GM12878 (cell line): Measurements from ENCODE around the gene HAUS7.

Source experiments
- CHD4 ChIP-seq: fragments of 200-600 bp; sonication (generic); IDR thresholded peaks from 2 replicates; pipeline ENCODE4 v1.6.1; 2016; ENCODE audit warnings: mild to moderate bottlenecking
- DPF2 ChIP-seq: fragments of 450-650 bp; IDR thresholded peaks from 2 replicates; pipeline ENCODE4 v1.6.1; 2017; ENCODE audit warnings: mild to moderate bottlenecking
- EP300 ChIP-seq, 2 experiments: fragments of 150-350 bp in 1 of 2; IDR thresholded peaks; 2 replicates each; pipeline ENCODE4 v1.6.1; 2011 to 2012; ENCODE audit warnings: low read depth in 2 of 2, low read length in 2 of 2, borderline replicate concordance in 1 of 2, improper control_type of control experiment in 1 of 2, inconsistent platforms in 1 of 2; ENCODE audit not compliant: control insufficient read depth in 1 of 2
- RAD21 ChIP-seq: IDR thresholded peaks from 2 replicates; pipeline ENCODE4 v1.6.1; 2011; ENCODE audit warnings: mild to moderate bottlenecking, low read depth, low read length, moderate library complexity; ENCODE audit not compliant: insufficient read depth
- TCF7 ChIP-seq: IDR thresholded peaks from 2 replicates; pipeline ENCODE4 v1.6.1; 2014; ENCODE audit warnings: antibody characterized with exemption, borderline replicate concordance
- TF ChIP-seq, protein P1 (sequence below): IDR thresholded peaks from 2 replicates; pipeline ENCODE4 v1.6.1; 2012; ENCODE audit warnings: mild to moderate bottlenecking, low read depth, low read length
- TF ChIP-seq, protein P2 (sequence below), 3 experiments: IDR thresholded peaks in 2 of 3; conservative IDR thresholded peaks in 1 of 3; 2 replicates each; pipeline ENCODE4 v1.5.1; 2011; ENCODE audit warnings: low read depth in 3 of 3, low read length in 3 of 3, mild to moderate bottlenecking in 3 of 3, control low read depth in 2 of 3, moderate library complexity in 2 of 3, inconsistent platforms in 1 of 3, mixed read lengths in 1 of 3; ENCODE audit not compliant: control insufficient read depth in 2 of 3, insufficient read depth in 1 of 3; ENCODE audit errors: extremely low read depth in 1 of 3

DNA sequence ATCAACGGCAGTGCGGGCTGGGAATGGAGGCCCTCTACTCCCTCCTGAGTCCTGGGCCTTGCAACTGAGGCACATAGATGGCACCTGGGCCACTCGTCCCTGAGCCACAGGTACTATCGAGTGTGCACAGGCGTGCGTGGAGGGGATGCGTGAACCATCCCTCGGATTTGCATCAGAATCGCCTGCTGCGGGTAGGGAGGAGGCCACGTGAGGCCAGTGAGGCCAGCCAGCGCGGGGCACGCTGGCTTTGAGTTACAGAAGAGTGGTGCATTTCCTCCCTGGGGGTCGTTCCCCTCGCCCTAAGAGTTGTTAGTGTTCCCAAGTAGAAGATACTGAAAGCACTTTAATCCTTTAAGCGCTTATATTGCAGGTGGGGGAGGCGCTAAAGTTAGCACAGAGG, 48.5 kb downstream of the HAUS7 start:
- TF ChIP-seq, protein P1, sequence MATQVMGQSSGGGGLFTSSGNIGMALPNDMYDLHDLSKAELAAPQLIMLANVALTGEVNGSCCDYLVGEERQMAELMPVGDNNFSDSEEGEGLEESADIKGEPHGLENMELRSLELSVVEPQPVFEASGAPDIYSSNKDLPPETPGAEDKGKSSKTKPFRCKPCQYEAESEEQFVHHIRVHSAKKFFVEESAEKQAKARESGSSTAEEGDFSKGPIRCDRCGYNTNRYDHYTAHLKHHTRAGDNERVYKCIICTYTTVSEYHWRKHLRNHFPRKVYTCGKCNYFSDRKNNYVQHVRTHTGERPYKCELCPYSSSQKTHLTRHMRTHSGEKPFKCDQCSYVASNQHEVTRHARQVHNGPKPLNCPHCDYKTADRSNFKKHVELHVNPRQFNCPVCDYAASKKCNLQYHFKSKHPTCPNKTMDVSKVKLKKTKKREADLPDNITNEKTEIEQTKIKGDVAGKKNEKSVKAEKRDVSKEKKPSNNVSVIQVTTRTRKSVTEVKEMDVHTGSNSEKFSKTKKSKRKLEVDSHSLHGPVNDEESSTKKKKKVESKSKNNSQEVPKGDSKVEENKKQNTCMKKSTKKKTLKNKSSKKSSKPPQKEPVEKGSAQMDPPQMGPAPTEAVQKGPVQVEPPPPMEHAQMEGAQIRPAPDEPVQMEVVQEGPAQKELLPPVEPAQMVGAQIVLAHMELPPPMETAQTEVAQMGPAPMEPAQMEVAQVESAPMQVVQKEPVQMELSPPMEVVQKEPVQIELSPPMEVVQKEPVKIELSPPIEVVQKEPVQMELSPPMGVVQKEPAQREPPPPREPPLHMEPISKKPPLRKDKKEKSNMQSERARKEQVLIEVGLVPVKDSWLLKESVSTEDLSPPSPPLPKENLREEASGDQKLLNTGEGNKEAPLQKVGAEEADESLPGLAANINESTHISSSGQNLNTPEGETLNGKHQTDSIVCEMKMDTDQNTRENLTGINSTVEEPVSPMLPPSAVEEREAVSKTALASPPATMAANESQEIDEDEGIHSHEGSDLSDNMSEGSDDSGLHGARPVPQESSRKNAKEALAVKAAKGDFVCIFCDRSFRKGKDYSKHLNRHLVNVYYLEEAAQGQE = no peak
- no peak for TF ChIP-seq TCF7
- TF ChIP-seq, protein P2, sequence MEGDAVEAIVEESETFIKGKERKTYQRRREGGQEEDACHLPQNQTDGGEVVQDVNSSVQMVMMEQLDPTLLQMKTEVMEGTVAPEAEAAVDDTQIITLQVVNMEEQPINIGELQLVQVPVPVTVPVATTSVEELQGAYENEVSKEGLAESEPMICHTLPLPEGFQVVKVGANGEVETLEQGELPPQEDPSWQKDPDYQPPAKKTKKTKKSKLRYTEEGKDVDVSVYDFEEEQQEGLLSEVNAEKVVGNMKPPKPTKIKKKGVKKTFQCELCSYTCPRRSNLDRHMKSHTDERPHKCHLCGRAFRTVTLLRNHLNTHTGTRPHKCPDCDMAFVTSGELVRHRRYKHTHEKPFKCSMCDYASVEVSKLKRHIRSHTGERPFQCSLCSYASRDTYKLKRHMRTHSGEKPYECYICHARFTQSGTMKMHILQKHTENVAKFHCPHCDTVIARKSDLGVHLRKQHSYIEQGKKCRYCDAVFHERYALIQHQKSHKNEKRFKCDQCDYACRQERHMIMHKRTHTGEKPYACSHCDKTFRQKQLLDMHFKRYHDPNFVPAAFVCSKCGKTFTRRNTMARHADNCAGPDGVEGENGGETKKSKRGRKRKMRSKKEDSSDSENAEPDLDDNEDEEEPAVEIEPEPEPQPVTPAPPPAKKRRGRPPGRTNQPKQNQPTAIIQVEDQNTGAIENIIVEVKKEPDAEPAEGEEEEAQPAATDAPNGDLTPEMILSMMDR (IDR thresholded peaks at IDR 0.05 in 2 of 3, conservative IDR thresholded peaks at IDR 0.05 in 1 of 3; ENCODE audit: control insufficient read depth in 2 of 3, extremely low read depth in 1 of 3, insufficient read depth in 1 of 3, low read depth in 3 of 3, low read length in 3 of 3) = no peak
- no peak for TF ChIP-seq CHD4
- no peak for TF ChIP-seq RAD21
- TF ChIP-seq DPF2 = no peak
- TF ChIP-seq EP300 (IDR thresholded peaks at IDR 0.05; ENCODE audit: borderline replicate concordance in 1 of 2, control insufficient read depth in 1 of 2, low read depth in 2 of 2, low read length in 2 of 2) = no peak
